Mucosa of descending colon (tissue), 3 donors: ENCODE measurements around the gene NATD1. TPM values are rescaled to one million over a fixed set of nuclear protein-coding genes. Genes with fewer than 3 reads are reported as not detected.

ENCODE experiments used
- ATAC-seq: fragments of 200-7000 bp; cut with Tn5 transposase; one replicate; pipeline ENCODE4 v1.9.1; 2020; ENCODE audit warnings: mild to moderate bottlenecking, moderate library complexity
- DNase-seq, 3 donors: peaks; one replicate each; pipeline ENCODE4 v3.0.0-alpha.2; 2020
- H3K36me3 ChIP-seq: fragments of 200-600 bp; one replicate; pipeline ENCODE4 v1.8.0; 2021; ENCODE audit warnings: low read depth, mild to moderate bottlenecking
- H3K4me1 ChIP-seq: fragments of 200-600 bp; one replicate; pipeline ENCODE4 v1.8.0; 2021; ENCODE audit warnings: low read depth, mild to moderate bottlenecking
- H3K4me3 ChIP-seq: fragments of 200-600 bp; one replicate; pipeline ENCODE4 v1.8.0; 2021; ENCODE audit warnings: mild to moderate bottlenecking
- H3K9me3 ChIP-seq: fragments of 200-600 bp; one replicate; pipeline ENCODE4 v1.8.0; 2021; ENCODE audit warnings: mild to moderate bottlenecking
- CTCF ChIP-seq: fragments of 200-600 bp; IDR thresholded peaks from one replicate; pipeline ENCODE4 v1.8.0; 2022; ENCODE audit warnings: antibody characterized with exemption, mild to moderate bottlenecking
- intact Hi-C, 2 donors: fragments of 100-400 bp; cut with DNase I in 1 of 2; cut with micrococcal nuclease in 1 of 2; formaldehyde crosslinking; loops; one replicate each; pipeline versions ENCODE4 v1.11.0 to v1.11.1; 2022; cut with DNase I, micrococcal nuclease
- total RNA-seq, 3 donors: library from RNA; stranded (reverse); fragmentation: NEBNext Ultra II Directional in 2 of 3; extraction: Animal tissue kit (Norgen Biotek cat#: 25700) in 2 of 3; gene quantifications; one replicate each; pipeline versions ENCODE4 v1.2.1 to v1.2.4, GENCODE V29; 2021 to 2023
- donor health status: DM: no; HTN: no; CAD: no; lungs with moderate emphysema.
- donor health status: DM: no; HTN: no; CAD: no.
- donor health status: DM: no; HTN: yes; CAD: no.

NATD1 gene
- total RNA-seq, 3 donors from 2014 or later: 3.9 to 11.1 (median 7.2) TPM

DNA sequence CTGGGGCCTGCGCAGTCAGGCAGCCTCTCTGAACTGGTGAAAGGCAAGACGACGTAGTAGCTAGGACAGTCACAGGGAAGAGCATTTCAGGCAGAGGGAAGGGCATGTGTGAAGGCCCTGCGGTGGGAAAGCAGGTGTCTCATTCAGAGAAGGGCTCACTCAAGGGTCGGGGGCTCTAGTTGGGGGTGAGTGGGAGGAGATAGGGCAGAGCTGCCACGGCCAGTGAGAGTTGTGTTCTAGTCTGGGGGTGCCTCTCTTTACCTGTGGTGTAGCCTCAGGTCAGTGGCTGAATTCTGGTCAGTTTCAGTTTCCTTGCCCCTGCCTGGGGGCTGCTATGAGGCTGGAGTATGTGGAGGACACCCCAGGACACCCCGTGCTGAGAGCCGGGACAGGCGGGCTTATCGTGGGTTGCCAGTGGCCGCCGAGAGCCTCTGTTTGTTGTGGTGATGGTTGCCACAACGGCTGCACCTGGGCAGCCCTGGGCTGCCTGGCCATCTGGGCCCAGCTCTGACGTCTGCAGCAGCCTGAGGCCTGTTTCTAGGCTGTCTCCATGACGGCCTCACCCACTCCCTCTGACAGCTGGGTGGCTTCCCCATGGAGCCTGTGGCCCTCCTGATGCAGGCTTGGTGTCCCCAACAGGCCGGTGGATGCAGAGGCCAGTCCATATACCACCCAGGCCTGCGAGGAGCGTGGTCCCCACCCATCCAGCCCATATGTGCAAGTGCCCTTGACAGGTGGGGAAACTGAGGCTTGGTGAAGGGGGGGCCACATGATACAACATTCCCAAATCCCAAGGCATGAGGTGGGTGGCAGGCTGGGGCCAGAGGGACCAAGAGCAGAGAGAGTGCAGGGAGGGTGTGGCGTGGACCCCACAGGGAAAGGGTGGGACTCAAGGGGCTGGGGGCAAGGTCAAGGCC is 42.1 kb upstream of the NATD1 start:
- intact Hi-C loops: no loop called here
- H3K4me3 ChIP-seq: no peak overlapping the region
- DNase-seq (peak in 1 of 3 donors; percentile 55), ATAC-seq (peak; percentile 57)
- no peaks in the 10 kb centered on the region for H3K36me3 ChIP-seq
- no peak for TF ChIP-seq CTCF
- H3K4me1 ChIP-seq: no peaks in the 10 kb centered on the region
- H3K9me3 ChIP-seq: peaks cover 8% of the 10 kb centered on the region

GRCh38 chr17:21294321-21295035 is 41.3 kb upstream of the NATD1 start:
- Histone ChIP-seq H3K9me3 (peaks cover 8% of the 10 kb centered on the region), H3K36me3 (no peaks in the 10 kb centered on the region), H3K4me1 (peaks cover 5% of the 10 kb centered on the region), H3K4me3 (no peak overlapping the region)
- TF ChIP-seq CTCF: no peak
- DNase-seq: peak in 1 of 3 donors; percentile 34
- intact Hi-C loops: no loop called here
- ATAC-seq: no peak

DNA sequence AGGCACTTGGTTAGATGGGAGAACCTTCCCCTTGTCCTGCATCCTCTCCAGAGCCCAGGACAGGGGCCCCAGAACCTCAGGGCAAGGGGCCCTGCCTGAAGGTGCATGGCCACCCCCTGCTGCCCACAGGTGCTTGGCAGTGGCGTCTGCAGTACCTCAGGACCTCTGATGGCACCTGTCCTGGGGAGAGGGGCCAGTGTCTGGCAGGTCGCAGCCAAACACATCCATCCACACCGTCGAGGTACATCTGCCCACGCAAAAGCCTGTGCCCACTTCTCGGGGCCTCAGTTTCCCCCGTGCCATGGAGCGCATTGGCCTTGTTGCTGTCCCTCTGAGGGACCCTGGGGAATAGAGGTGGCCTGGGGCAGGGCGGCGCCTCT is 40.6 kb upstream of the NATD1 start:
- Histone ChIP-seq H3K9me3 (peaks cover 8% of the 10 kb centered on the region), H3K4me3 (no peak overlapping the region), H3K36me3 (no peaks in the 10 kb centered on the region), H3K4me1 (peaks cover 11% of the 10 kb centered on the region)
- ATAC-seq (no peak), DNase-seq (peak in 1 of 3 donors; percentile 44)
- intact Hi-C loops: no loop called here
- no peak for TF ChIP-seq CTCF

GRCh38 chr17:21292867-21293830 is 39.9 kb upstream of the NATD1 start:
- no peaks in the 10 kb centered on the region for H3K36me3 ChIP-seq

More at GRCh38 chr17:21292867-21293830, 39.9 kb upstream of the NATD1 start:
- Histone ChIP-seq H3K4me3 (no peak overlapping the region), H3K4me1 (peaks cover 18% of the 10 kb centered on the region), H3K9me3 (peaks cover 8% of the 10 kb centered on the region)
- TF ChIP-seq CTCF: no peak
- intact Hi-C loops: no loop called here
- DNase-seq (peak in 1 of 3 donors; percentile 53), ATAC-seq (no peak)
